Activated gamma-delta T cell (primary cell): ENCODE measurements around the gene KIF5B.

Source experiments
- DNase-seq: peaks from one replicate; lab custom pipeline; 2025; lab: John Stamatoyannopoulos, UW

The KIF5B gene

GRCh38 chr10:31961277-31962074 lies 94.7 kb downstream of the KIF5B start:
- no peak for DNase-seq

- no peak for DNase-seq
Measured at GRCh38 chr10:31959461-31960173, 96.6 kb downstream of the KIF5B start.
